ENCODE data around the gene RIMBP2.

RIMBP2 gene

DNA sequence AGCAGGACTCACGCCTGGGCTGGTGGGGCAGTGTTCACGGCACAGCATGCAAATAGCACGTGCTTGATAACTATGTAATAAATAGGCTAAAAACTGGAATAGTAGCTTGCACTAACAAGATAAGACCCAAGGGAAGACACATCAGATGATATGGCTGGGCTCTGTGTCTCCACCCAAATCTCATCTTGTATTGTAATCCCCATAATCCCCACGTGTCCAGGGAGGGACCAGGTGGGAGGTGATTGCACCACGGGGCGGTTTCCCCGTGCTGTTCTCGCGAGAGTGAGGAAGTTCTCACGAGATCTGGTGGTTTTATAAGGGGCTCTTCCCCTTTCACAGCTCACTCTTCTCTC lies 46.9 kb downstream of the RIMBP2 start:
- no peak for DNase-seq (ENCODE audit: extremely low read depth, low read depth)
- TF ChIP-seq, protein P1, sequence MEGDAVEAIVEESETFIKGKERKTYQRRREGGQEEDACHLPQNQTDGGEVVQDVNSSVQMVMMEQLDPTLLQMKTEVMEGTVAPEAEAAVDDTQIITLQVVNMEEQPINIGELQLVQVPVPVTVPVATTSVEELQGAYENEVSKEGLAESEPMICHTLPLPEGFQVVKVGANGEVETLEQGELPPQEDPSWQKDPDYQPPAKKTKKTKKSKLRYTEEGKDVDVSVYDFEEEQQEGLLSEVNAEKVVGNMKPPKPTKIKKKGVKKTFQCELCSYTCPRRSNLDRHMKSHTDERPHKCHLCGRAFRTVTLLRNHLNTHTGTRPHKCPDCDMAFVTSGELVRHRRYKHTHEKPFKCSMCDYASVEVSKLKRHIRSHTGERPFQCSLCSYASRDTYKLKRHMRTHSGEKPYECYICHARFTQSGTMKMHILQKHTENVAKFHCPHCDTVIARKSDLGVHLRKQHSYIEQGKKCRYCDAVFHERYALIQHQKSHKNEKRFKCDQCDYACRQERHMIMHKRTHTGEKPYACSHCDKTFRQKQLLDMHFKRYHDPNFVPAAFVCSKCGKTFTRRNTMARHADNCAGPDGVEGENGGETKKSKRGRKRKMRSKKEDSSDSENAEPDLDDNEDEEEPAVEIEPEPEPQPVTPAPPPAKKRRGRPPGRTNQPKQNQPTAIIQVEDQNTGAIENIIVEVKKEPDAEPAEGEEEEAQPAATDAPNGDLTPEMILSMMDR (IDR thresholded peaks at IDR 0.05; ENCODE audit: low read depth, low read length): no peak

DNA sequence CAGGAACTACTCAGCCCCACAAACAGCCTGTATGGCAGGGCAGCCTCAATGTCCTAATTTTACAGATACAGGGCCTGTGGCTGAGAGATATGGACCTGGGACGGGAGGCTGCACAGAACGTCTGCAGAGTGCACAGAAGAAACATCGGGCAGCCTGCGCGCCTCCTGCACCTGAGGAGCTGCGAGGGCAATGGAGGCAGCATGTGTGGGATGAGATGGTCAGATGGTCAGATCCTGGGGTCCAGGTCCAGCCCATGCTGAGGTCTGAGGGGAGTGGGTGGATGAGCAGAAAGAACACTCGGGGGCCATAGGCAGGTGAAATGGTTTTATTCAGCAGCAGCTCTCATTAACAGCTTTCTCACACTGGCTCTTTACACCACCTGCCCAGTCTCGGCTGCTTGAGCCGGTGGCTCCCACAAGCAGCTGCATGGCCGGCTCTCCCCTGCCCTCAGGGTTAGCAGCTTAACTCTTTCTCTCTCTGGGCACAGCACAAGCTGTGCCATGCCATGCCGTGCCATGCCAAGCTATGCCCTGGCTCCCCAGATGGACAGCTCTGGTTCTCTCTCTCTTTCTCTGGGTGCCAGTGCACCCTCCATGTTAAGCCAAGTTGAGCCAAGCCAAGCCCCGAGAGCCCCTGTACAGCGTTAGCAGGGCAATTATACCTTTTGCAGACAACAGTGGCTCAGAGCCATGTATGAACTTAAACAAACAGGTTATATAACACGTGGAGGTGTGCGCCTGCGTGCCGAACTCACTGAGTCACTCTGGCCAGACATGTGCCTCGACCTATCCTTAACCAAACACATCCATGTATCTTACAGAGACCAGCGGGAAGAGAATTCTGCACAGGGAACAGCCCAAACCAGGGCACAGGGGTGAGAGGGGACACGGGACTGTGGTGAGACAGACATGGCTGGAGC lies 47.6 kb downstream of the RIMBP2 start:
- DNase-seq (ENCODE audit: extremely low read depth, low read depth): no peak

DNA sequence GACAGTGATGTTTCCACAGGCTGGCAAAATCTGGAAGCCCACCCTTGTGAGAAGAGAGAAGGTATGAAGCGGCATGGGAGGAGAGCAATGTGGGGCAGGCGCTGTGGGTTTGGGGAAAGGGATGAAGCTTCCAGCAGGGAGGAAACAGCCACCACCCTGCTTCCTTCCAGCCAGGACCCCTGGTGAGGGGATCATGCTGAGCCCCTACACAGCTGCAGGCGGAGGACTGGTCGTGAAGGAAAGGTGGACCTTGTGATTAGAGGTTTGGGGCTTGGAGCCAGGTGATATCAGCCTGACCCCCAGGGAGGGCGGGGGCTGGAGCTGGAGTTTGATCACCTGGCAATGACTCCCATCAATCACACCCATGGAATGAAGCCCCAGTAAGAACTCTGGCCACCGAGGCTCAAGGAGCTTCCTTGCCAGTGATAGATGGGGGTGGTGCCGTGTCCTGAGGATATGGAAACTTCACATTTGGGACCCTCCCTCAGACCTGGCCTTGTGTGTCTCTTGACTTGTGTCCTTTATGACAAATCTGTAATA lies 48.6 kb downstream of the RIMBP2 start:
- TF ChIP-seq, protein P1 (IDR thresholded peaks at IDR 0.05; ENCODE audit: low read depth, low read length): no peak
- no peak for DNase-seq (ENCODE audit: extremely low read depth, low read depth)

More for the DNA sequence above, 47.6 kb downstream of the RIMBP2 start:
- TF ChIP-seq, protein P1 (IDR thresholded peaks at IDR 0.05; ENCODE audit: low read depth, low read length): no peak

DNA sequence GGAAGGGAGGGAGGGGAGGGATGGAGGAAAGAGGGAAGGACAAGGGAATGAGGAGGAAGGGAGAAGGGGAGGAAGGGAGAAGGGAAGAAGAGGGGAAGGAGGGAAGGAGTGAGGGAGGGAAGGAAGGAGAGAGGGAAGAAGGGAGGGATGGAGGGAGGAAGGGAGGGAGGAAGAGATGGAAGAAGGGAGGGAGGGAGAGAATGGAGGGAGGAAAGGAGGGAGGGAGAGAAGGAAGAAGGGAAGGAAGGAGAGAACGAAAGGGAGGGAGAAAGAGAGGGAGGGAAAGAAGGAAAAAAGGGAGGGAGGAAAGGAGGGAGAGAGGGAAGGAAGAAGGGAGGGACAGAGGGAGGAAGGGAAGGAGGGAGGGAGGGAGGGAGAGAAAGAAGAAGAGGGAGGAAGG lies 49.5 kb downstream of the RIMBP2 start:
- no peak for DNase-seq (ENCODE audit: extremely low read depth, low read depth)
- TF ChIP-seq, protein P1 (IDR thresholded peaks at IDR 0.05; ENCODE audit: low read depth, low read length): no peak

DNA sequence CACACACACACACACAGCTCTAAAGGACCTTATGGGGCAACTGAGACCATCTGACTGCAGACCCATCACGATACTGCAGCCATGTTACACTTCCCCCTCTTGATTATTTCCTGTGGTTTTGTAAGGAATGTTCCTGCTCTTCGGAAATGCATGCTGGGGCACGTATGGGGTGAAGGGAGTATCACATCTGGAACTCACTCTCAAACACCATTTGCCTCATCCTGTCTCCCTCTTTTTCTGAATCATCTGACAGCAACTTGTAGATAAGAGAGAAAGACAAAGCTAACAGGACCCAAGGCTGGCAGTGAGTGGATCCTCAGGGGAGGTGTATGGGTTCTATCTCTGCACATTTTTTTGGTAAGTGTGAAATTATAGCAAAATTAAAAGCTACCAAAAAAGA lies 50.3 kb downstream of the RIMBP2 start:
- TF ChIP-seq, protein P1 (IDR thresholded peaks at IDR 0.05; ENCODE audit: low read depth, low read length): no peak
- no peak for DNase-seq (ENCODE audit: extremely low read depth, low read depth)

DNA sequence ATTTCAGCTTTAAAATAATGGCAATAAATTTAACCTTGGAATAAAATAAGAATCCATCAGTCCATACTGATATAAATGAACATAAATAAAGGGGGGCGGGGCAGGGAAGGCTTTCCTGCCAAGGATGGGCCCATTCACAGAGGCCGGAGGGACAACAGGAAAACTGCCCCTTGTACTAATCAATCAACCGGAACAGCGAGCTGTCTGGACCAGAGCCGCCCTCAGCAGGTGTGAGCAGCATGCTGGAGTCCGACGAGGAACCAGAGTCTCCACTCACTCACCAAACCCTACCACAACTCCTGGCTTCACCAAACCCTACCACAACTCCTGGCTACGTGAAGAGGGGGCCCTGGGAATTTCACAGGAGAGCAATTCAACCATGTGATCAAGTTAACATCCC lies 51.3 kb downstream of the RIMBP2 start:
- DNase-seq (ENCODE audit: extremely low read depth, low read depth): no peak
- TF ChIP-seq, protein P1 (IDR thresholded peaks at IDR 0.05; ENCODE audit: low read depth, low read length): no peak

DNA sequence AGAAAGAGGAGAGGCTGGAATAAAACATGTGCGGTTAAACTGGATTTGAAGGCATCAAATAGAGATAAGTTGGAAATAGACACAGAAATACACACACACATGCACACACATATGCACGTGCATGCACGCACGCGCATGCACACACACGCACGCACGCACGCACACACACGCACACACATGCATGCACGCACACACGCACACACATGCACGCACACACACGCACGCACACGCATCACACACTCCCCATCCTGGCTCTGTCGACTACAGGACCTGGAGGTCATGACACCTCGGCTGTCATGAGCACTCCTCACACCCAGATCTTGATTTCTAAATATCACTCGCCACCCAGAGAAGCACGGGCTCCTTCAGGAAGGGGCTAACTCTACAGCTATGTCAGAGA lies 51.8 kb downstream of the RIMBP2 start:
- TF ChIP-seq, protein P1 (IDR thresholded peaks at IDR 0.05; ENCODE audit: low read depth, low read length): no peak

More for the DNA sequence above, 51.8 kb downstream of the RIMBP2 start:
- DNase-seq (ENCODE audit: extremely low read depth, low read depth): no peak
